Stomach (tissue), 4 donors: ENCODE results near the gene RSBN1L.

Experiments
- EP300 ChIP-seq: sonication (generic); formaldehyde crosslinking; IDR thresholded peaks from one replicate; pipeline ENCODE4 v1.6.1; 2017; ENCODE audit warnings: antibody characterized with exemption
- POLR2A ChIP-seq, 4 donors: fragments of 450-650 bp; IDR thresholded peaks; one replicate each; pipeline ENCODE4 v1.6.1; 2016; ENCODE audit warnings: antibody characterized with exemption in 4 of 4, control low read depth in 2 of 4, mild to moderate bottlenecking in 1 of 4, moderate library complexity in 1 of 4

GRCh38 chr7:77797734-77798393, 101.6 kb downstream of the RSBN1L start:
- TF ChIP-seq POLR2A (IDR thresholded peaks at IDR 0.05) = no peak
- TF ChIP-seq EP300 = no peak
